IPS-15b (cell line): ENCODE measurements around the gene CROCC2.

Experiments
- H3K27me3 ChIP-seq: one replicate; pipeline ENCODE4 v1.6.1; 2013; ENCODE audit warnings: low read length; ENCODE audit not compliant: control insufficient read depth, insufficient read depth
- H3K36me3 ChIP-seq: one replicate; pipeline ENCODE4 v1.6.1; 2013; ENCODE audit warnings: low read length; ENCODE audit not compliant: control insufficient read depth, insufficient read depth
- H3K4me1 ChIP-seq: one replicate; pipeline ENCODE4 v1.6.1; 2013; ENCODE audit warnings: mild to moderate bottlenecking, low read length; ENCODE audit not compliant: control insufficient read depth, insufficient read depth
- H3K4me3 ChIP-seq: one replicate; pipeline ENCODE4 v1.5.1; 2013; ENCODE audit warnings: low read depth, low read length
- H3K9ac ChIP-seq: one replicate; pipeline ENCODE4 v1.6.1; 2013; ENCODE audit warnings: low read depth, mild to moderate bottlenecking, low read length
- H3K9me3 ChIP-seq: one replicate; pipeline ENCODE4 v1.6.1; 2013; ENCODE audit warnings: mild to moderate bottlenecking, low read length; ENCODE audit not compliant: control insufficient read depth, insufficient read depth

Gene CROCC2

GRCh38 chr2:240932001-240932723, 26.0 kb downstream of the CROCC2 start:
- no peaks in the 10 kb centered on the region for H3K9me3 ChIP-seq
- H3K36me3 ChIP-seq = no peaks in the 10 kb centered on the region
- no peaks in the 10 kb centered on the region for H3K4me1 ChIP-seq
- no peak overlapping the region for H3K9ac ChIP-seq
- no peak overlapping the region for H3K4me3 ChIP-seq
- no peaks in the 10 kb centered on the region for H3K27me3 ChIP-seq

- Histone ChIP-seq H3K9ac (no peak overlapping the region), H3K4me3 (no peak overlapping the region), H3K9me3 (no peaks in the 10 kb centered on the region), H3K36me3 (no peaks in the 10 kb centered on the region), H3K27me3 (no peaks in the 10 kb centered on the region), H3K4me1 (no peaks in the 10 kb centered on the region)
Measured at GRCh38 chr2:240932724-240933047, 26.6 kb downstream of the CROCC2 start.

- Histone ChIP-seq H3K9me3 (no peaks in the 10 kb centered on the region), H3K4me3 (no peak overlapping the region), H3K27me3 (no peaks in the 10 kb centered on the region), H3K9ac (no peak overlapping the region), H3K4me1 (no peaks in the 10 kb centered on the region), H3K36me3 (no peaks in the 10 kb centered on the region)
Measured at GRCh38 chr2:240933048-240933965, 27.2 kb downstream of the CROCC2 start.

- no peak overlapping the region for H3K9ac ChIP-seq
- H3K4me3 ChIP-seq = no peak overlapping the region
- no peaks in the 10 kb centered on the region for H3K36me3 ChIP-seq
- H3K27me3 ChIP-seq = no peaks in the 10 kb centered on the region
- no peaks in the 10 kb centered on the region for H3K4me1 ChIP-seq
- H3K9me3 ChIP-seq = no peaks in the 10 kb centered on the region
Measured at GRCh38 chr2:240933966-240934700, 28.0 kb downstream of the CROCC2 start.

- Histone ChIP-seq H3K9ac (no peak overlapping the region), H3K9me3 (no peaks in the 10 kb centered on the region), H3K27me3 (no peaks in the 10 kb centered on the region), H3K4me3 (no peak overlapping the region), H3K36me3 (no peaks in the 10 kb centered on the region), H3K4me1 (no peaks in the 10 kb centered on the region)
Measured at GRCh38 chr2:240934701-240935102, 28.6 kb downstream of the CROCC2 start.

- H3K36me3 ChIP-seq = no peaks in the 10 kb centered on the region
- no peak overlapping the region for H3K4me3 ChIP-seq
- no peaks in the 10 kb centered on the region for H3K27me3 ChIP-seq
- no peak overlapping the region for H3K9ac ChIP-seq
- no peaks in the 10 kb centered on the region for H3K9me3 ChIP-seq
- H3K4me1 ChIP-seq = no peaks in the 10 kb centered on the region
Measured at GRCh38 chr2:240935103-240935876, 29.2 kb downstream of the CROCC2 start.

GRCh38 chr2:240936106-240936505, 30.0 kb downstream of the CROCC2 start:
- Histone ChIP-seq H3K36me3 (no peaks in the 10 kb centered on the region), H3K9me3 (no peaks in the 10 kb centered on the region), H3K27me3 (no peaks in the 10 kb centered on the region), H3K4me1 (no peaks in the 10 kb centered on the region), H3K9ac (no peak overlapping the region), H3K4me3 (no peak overlapping the region)

- Histone ChIP-seq H3K27me3 (no peaks in the 10 kb centered on the region), H3K9ac (no peak overlapping the region), H3K4me3 (no peak overlapping the region), H3K4me1 (no peaks in the 10 kb centered on the region), H3K36me3 (no peaks in the 10 kb centered on the region), H3K9me3 (no peaks in the 10 kb centered on the region)
Measured at GRCh38 chr2:240946046-240946445, 39.9 kb downstream of the CROCC2 start.

GRCh38 chr2:240946654-240947053, 40.5 kb downstream of the CROCC2 start:
- Histone ChIP-seq H3K9me3 (no peaks in the 10 kb centered on the region), H3K4me1 (no peaks in the 10 kb centered on the region), H3K36me3 (no peaks in the 10 kb centered on the region), H3K9ac (no peak overlapping the region), H3K27me3 (no peaks in the 10 kb centered on the region), H3K4me3 (no peak overlapping the region)

GRCh38 chr2:240947176-240947575, 41.0 kb downstream of the CROCC2 start:
- no peaks in the 10 kb centered on the region for H3K9me3 ChIP-seq
- no peak overlapping the region for H3K4me3 ChIP-seq
- H3K27me3 ChIP-seq = no peaks in the 10 kb centered on the region
- no peaks in the 10 kb centered on the region for H3K36me3 ChIP-seq
- H3K4me1 ChIP-seq = no peaks in the 10 kb centered on the region
- H3K9ac ChIP-seq = no peak overlapping the region

GRCh38 chr2:240947607-240948006, 41.5 kb downstream of the CROCC2 start:
- no peak overlapping the region for H3K4me3 ChIP-seq
- no peaks in the 10 kb centered on the region for H3K4me1 ChIP-seq
- H3K27me3 ChIP-seq = no peaks in the 10 kb centered on the region
- H3K9me3 ChIP-seq = no peaks in the 10 kb centered on the region
- no peak overlapping the region for H3K9ac ChIP-seq
- H3K36me3 ChIP-seq = no peaks in the 10 kb centered on the region
